Globus pallidus (tissue), 1 donor: Measurements from ENCODE around the gene OST4.
"Not testable (repeated sequence)": the region's sequence is repeated elsewhere in the genome, so short reads cannot be mapped to it uniquely, and the experiment has no call there.

ENCODE experiments used
- DNase-seq: peaks from one replicate; pipeline ENCODE4 v3.0.0-alpha.2; 2015; ENCODE audit warnings: low spot score

Gene OST4

DNA sequence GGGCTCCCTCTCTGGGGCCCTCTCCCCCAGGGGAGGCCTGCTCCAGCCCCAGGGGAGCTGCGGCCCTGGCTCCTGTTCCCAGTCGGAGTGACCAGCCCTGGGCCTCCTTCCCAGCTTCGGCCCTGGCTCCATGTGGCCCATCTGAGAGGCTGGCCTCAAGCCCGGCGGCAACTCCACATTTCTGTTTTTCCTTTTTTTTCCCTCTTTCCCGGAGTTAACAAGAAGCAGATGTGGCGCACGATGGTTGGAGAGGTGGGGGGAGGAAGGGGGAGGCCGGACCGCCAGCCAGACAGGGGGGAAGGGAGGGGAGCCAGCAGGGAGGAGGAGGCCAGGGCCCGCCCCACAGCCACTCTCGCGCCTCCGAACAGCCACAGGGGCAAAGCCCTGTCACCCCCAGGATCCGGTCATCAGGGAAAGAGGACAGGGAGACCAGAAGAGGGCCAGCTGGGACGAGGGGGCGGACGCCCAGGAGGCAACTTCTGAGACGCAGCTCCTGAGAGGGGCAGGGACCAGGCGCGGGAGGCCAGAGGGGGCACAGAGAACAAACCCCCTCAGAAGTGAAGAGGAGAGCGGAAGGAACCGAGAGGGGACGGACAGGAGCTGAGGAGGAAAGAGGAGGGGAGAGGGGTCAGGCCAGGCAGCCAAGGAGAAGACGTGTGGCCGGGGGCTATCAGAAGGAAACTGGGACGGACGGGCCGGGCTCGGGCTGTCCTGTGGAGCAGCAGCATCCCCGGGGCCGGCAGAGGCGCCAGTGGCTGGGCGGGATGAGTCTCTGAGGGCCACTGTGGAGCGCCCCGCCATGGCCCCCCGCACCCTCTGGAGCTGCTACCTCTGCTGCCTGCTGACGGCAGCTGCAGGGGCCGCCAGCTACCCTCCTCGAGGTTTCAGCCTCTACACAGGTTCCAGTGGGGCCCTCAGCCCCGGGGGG is 7.1 kb upstream of the OST4 start, which contains the start of gene EMILIN1:
EMILIN1 (plus strand) TSS at position 349 of the 928 bp plus-strand sequence; CDS start at position 800, 451 bp downstream.
- DNase-seq = peak; percentile 71

GRCh38 chr2:27077231-27077630 is 5.8 kb upstream of the OST4 start:
- no peak for DNase-seq

- no peak for DNase-seq
Measured at GRCh38 chr2:27076323-27076722, 4.9 kb upstream of the OST4 start.

GRCh38 chr2:27075566-27075871 is 4.1 kb upstream of the OST4 start:
- DNase-seq = not testable (repeated sequence)

GRCh38 chr2:27074738-27075565 is 3.5 kb upstream of the OST4 start:
- DNase-seq = no peak

DNA sequence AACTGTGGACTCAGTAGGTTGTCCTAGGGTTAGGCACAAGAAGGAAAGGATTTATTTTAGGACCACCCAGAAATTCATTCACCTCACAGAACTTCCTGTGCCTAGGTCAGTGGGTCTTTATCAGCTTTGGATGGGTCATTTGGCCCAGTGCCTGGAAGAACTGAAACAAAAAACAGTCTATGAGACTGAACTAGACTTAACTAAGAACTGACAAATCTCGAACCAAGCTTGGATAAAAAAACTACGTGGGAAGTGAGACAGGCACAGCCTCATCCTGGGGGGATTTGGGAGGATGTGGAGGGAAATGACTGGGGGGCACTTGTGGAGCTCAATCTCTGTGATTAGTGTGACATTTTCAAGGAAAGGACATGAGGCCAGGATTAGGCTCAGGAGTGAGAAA is 2.3 kb upstream of the OST4 start:
- DNase-seq = no peak

GRCh38 chr2:27072920-27073319 is 1.5 kb upstream of the OST4 start:
- no peak for DNase-seq

- no peak for DNase-seq
Measured at GRCh38 chr2:27071990-27072830, 756 bp upstream of the OST4 start.

- DNase-seq = no peak
Measured at GRCh38 chr2:27070653-27071276, 689 bp downstream of the OST4 start.

DNA sequence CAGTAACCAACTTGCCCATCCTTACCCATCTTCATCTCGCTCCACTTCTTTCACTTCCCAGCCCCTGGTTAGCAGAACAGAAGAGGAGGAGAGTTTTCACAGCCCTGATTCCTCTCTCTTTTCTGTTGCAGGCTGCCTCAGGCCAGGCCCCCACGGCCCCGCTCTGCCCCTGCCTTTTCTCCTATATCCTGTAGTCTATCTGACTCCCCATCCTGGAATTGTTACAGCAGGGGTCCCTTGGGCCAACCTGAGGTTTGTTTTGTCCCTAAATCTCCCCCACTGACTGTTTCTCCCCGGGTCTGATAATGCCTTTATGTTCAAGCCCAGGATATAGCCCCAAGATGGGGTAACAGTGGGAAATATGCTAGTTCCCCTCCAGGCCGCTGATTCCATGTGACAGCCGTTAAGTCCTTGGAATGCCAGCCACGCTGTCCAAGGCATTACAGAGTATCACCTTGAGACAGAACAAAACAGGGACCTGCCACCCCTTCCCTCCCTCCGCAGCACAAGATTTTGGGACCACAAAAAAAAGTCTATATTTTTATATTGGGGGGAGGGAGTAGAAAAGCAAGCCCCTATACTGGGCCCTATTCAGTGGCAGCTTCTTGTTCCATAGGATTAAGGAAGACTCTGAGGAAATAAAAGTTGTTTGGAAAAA is 1.4 kb downstream of the OST4 start:
- no peak for DNase-seq

GRCh38 chr2:27069436-27069835 is 2.0 kb downstream of the OST4 start:
- DNase-seq = no peak

DNA sequence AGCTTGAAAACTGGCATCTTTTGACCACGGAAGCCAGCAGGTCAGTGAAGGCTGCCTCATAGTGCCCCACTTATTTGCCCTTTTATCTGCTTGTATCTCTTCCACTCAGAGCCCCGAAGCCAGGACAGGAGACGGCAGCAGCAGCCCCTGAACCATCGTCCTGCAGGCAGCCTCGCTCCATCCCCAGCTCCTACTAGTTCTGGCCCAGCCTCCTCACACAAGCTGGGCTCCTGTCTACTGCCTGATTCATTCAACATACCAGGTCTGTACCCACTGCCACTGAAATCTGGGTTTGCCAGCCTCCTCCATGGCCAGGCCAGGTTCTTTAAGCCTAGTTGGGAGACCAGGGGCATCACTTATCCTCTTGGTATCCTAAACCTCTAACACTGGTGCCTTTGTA is 4.1 kb downstream of the OST4 start:
- DNase-seq = no peak

DNA sequence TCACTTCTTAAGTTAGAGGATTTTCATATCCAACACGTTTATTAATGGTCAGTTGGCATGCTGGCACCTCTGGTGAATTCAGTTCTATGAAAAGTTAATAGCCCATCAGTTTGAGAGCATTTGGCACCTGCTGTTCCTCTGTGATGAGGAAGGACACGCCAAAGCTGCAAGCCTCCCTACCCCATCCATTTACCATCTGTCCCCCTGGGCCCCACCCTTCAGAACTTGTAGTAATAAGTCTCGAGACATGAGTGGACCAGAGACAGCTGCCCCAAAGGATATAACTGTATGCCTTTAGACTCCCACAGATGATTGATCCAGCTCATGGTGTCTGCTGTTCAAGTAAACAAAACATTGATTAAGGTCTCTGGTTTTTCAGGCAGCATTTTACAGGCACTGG is 6.3 kb downstream of the OST4 start:
- DNase-seq = no peak

DNA sequence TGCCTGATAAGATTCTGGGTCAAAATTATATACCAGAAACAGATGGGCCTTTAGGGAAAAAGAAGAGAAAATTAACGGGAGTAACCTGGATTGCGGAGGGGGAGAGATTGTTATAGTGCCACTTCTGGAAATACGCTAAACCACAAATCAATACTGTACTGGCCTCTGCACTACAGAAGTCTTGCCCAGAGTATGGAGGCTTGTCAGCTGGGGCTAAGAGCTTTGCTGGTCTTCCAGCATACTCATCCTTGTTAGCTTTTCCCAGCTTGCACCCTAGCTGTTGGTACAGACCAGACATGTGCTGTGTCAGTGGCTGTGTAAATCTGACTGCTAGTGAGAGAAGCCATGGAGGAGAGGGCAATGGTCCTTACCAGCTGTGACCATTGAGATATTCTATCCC is 11.1 kb downstream of the OST4 start:
- no peak for DNase-seq

DNA sequence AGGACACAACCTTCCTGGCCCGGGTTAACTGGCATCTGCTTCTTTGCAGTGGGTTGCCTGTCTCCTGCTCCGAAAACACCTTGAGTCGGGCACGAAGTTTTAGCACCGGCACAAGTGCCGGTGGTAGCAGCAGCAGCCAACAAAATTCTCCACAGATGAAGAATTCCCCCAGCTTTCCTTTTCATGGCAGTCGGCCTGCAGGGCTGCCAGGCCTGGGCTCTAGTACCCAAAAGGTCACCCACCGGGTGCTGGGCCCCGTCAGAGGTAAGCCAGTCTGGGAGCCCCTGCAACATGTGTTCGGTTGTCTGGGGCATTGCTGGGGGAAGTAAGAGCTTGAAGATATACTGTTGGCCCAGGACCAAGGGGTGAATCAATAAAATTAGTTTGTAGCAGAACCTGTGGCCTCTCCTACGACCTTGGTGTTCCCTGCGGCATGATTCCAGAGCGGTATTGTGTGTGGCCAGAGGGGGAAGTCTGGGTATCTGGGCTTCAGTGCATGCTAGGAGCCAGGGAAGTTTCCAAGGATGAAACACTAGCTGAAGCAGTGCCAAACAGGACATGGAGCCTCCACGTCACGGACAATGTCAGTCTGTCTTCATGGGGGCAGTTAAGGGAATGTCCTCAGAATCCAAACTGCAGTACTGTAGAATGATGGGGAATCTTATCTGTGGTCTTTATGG is 12.2 kb downstream of the OST4 start:
- DNase-seq = no peak

GRCh38 chr2:27058210-27058609 is 13.2 kb downstream of the OST4 start:
- DNase-seq = no peak

- DNase-seq = no peak
Measured at GRCh38 chr2:27057184-27057583, 14.3 kb downstream of the OST4 start.

DNA sequence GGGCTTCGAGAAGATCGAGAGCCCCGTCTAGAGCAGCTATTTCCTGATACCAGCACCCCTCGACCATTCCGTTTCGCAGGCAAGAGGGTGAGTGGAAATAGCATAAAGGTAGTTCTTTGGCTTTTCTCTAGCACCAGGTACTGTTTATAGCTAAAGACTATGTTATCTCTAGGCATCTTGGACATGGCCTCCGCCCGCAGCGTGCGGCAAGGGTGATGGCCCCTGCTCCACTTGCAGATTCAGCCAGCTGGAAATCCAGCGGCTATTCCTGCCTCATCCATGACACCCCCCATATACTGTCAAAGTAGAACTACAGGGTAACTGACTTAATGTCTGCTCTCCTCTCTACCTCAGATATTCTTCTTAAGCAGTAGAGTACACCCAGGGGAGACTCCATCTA is 16.7 kb downstream of the OST4 start:
- DNase-seq = no peak

- DNase-seq = no peak
Measured at GRCh38 chr2:27053776-27054175, 17.7 kb downstream of the OST4 start.

DNA sequence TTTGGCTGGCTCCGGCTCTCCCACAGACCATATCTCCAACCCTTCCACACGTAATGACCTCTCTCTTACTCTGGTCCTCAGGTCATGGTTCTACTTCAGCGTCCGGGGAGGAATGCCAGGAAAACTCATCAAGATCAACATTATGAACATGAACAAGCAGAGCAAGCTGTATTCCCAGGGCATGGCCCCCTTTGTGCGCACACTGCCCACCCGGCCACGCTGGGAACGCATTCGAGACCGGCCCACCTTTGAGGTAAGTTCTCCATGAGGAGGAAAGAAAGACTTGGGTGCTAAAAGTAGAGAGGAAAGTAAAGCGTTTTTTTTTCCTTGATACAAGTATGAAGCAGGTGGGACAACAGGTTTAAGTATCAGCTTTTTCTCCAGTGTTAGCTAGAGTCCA is 18.1 kb downstream of the OST4 start:
- no peak for DNase-seq
